NCI-H2227 (cell line): Measurements from ENCODE around the gene DYNC1H1.

Experiments
- DNase-seq: peaks from one replicate; lab custom pipeline; 2025; ENCODE audit not compliant: unreplicated experiment; lab: John Stamatoyannopoulos, UW

DYNC1H1 gene

GRCh38 chr14:101944451-101944850 is 19.9 kb upstream of the DYNC1H1 start:
- DNase-seq = no peak

- no peak for DNase-seq
Measured at GRCh38 chr14:101945171-101945570, 19.2 kb upstream of the DYNC1H1 start.

- DNase-seq = peak; percentile 52
Measured at GRCh38 chr14:101947577-101947903, 16.8 kb upstream of the DYNC1H1 start.

GRCh38 chr14:101947904-101948665 is 16.3 kb upstream of the DYNC1H1 start:
- peak; percentile 100 for DNase-seq

GRCh38 chr14:101948666-101949216 is 15.6 kb upstream of the DYNC1H1 start:
- DNase-seq = no peak

- no peak for DNase-seq
Measured at GRCh38 chr14:101950100-101950499, 14.3 kb upstream of the DYNC1H1 start.

- DNase-seq = no peak
Measured at GRCh38 chr14:101950516-101951215, 13.7 kb upstream of the DYNC1H1 start.

GRCh38 chr14:101953151-101953550 is 11.2 kb upstream of the DYNC1H1 start:
- DNase-seq = no peak

GRCh38 chr14:101954501-101954900 is 9.9 kb upstream of the DYNC1H1 start:
- no peak for DNase-seq

GRCh38 chr14:101955695-101956161 is 8.6 kb upstream of the DYNC1H1 start:
- DNase-seq = no peak

GRCh38 chr14:101956179-101956885 is 8.0 kb upstream of the DYNC1H1 start:
- DNase-seq = no peak

GRCh38 chr14:101957406-101958234 is 6.8 kb upstream of the DYNC1H1 start:
- DNase-seq = no peak

GRCh38 chr14:101958418-101959180 is 5.8 kb upstream of the DYNC1H1 start:
- DNase-seq = no peak

GRCh38 chr14:101959277-101959676 is 5.1 kb upstream of the DYNC1H1 start:
- DNase-seq = no peak

- DNase-seq = peak; percentile 23
Measured at GRCh38 chr14:101960225-101960624, 4.1 kb upstream of the DYNC1H1 start.

- peak; percentile 85 for DNase-seq
Measured at GRCh38 chr14:101961011-101961721, 3.2 kb upstream of the DYNC1H1 start.

- no peak for DNase-seq
Measured at GRCh38 chr14:101961746-101962502, 2.4 kb upstream of the DYNC1H1 start.

GRCh38 chr14:101962503-101962874 is 1.9 kb upstream of the DYNC1H1 start:
- peak; percentile 74 for DNase-seq

- DNase-seq = no peak
Measured at GRCh38 chr14:101963052-101963451, 1.3 kb upstream of the DYNC1H1 start.
